ENCODE measurements around the gene ENAH.

The ENAH gene

DNA sequence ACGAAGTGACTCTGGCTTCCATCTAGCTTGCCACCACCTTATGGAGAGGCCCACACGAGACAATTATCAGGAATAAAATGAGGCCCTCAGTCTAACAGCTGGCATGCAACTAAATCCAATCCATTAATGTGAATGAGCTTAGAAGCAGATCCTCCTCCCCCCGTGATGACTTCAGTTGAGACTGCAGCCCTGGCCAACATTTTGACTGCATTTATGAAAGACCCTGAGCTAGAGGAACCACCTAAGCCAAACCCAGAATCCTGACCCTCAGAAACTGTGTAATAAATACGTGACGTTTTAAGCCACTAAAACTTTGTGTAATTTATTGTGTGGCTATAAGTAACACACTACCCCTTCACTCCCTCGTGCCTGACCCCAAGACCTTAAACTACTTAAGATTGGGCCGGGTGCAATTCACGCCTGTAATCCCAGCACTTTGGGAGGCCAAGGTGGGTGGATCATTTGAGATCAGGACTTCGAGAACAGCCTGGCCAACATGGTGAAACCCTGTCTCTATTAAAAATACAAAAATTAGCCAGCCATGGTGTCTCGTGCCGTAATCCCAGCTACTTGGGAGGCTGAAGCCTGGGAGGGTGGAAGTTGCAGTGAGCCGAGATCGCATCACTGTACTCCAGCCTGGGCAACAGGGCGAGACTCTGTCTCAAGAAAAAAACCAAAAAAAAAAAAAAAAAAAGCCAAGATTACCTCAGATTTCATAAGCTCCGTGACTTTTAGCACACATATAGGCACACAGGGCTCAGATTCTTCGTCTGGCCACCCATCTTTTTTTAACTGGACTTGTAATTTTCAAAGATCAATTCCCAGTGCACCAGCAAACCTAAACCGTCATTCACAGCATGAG, 72.5 kb downstream of the ENAH start:
- H3K36me3 ChIP-seq (ENCODE audit: control insufficient read depth in 1 of 2, insufficient read depth in 2 of 2, low read length in 2 of 2) = no peaks in the 10 kb centered on the region
- no peak overlapping the region for H3K4me3 ChIP-seq (ENCODE audit: low read depth in 1 of 2, low read length in 2 of 2)
- H3K27ac ChIP-seq (ENCODE audit: low read length) = no peak overlapping the region
- H3K9me3 ChIP-seq (ENCODE audit: control insufficient read depth in 1 of 2, low read length in 2 of 2) = no peaks in the 10 kb centered on the region
- H3K27me3 ChIP-seq (ENCODE audit: low read depth, low read length) = no peaks in the 10 kb centered on the region
- H3K4me1 ChIP-seq (ENCODE audit: control insufficient read depth in 1 of 2, insufficient read depth in 2 of 2, low read length in 2 of 2) = peaks cover 0 to 44% of the 10 kb centered on the region in 2 donors

DNA sequence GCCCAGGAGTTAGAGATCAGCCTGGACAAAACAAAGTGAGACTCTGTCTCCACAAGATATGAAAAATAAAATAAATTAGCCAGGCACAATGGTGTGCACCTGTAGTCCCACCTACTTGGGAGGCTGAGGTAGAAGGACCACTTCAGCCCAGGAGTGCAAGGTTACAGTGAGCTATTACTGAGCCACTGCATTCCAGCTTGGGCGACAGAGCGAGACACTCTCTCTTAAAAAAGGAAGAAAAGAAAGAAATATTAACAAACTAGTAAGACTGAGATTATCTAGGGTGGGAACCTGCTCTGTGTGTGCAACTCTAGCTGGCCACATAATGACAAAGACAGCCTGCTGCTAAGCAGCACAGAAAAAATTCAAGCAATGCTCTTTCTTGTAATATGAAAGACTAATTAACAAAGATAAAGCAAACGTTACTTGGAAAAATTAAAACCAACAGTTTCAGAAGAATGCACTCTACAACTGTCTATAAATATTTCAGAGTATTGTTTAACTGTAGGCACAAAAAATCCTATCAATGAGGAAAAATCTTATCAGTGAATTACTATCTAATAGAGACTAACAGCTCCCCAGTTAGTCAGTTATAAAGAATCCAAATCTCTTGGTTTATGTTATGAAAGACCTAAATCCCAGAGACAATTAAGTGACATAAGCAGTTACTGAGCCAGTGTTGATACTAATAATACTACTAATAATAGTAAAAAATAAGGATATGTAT, 74.5 kb downstream of the ENAH start:
- Histone ChIP-seq H3K36me3 (ENCODE audit: control insufficient read depth in 1 of 2, insufficient read depth in 2 of 2, low read length in 2 of 2) (no peaks in the 10 kb centered on the region), H3K4me3 (ENCODE audit: low read depth in 1 of 2, low read length in 2 of 2) (no peak overlapping the region), H3K27me3 (ENCODE audit: low read depth, low read length) (no peaks in the 10 kb centered on the region), H3K9me3 (ENCODE audit: control insufficient read depth in 1 of 2, low read length in 2 of 2) (no peaks in the 10 kb centered on the region), H3K27ac (ENCODE audit: low read length) (no peak overlapping the region), H3K4me1 (ENCODE audit: control insufficient read depth in 1 of 2, insufficient read depth in 2 of 2, low read length in 2 of 2) (peaks cover 0 to 44% of the 10 kb centered on the region in 2 donors)

DNA sequence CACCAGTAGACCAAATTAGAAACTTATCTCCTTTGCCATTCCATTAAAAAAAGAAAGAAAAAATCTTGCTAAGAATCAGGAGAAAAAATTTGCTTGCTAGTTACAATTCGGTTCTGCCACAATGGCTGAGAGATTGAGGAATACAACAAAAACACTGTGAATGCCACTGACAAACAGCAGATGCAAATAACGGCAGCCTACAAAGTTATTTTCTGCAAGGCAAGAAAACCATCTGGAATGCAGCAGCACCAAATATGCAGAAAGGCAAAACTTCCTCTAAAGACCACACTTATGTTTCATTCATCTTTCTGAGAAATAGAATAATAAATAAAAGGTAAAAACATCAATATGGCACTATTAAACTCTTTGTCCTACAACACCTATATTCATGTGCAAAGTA, 75.7 kb downstream of the ENAH start:
- no peak overlapping the region for H3K4me3 ChIP-seq (ENCODE audit: low read depth in 1 of 2, low read length in 2 of 2)

DNA sequence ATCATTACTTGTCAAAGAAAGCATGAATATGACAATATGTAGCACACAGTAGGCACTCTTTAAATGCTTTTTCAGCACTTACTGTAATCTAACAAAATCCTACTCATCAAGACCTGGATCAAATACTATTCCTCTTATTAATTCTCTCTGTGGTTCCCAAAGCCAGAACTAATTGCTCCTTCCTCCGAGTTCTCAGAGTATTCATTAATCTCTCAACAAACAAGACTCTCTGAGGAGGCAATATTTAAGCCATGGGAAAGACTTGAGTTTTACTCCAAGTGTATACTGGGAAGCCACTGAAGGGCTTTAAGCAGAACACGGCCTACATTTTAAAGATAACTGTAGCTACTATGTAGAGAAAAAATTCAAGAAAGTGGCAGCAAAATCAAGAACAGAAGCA, 79.7 kb downstream of the ENAH start:
- no peaks in the 10 kb centered on the region for H3K9me3 ChIP-seq (ENCODE audit: control insufficient read depth in 1 of 2, low read length in 2 of 2)
- peaks cover 0 to 24% of the 10 kb centered on the region in 2 donors for H3K4me1 ChIP-seq (ENCODE audit: control insufficient read depth in 1 of 2, insufficient read depth in 2 of 2, low read length in 2 of 2)

More for the DNA sequence above, 75.7 kb downstream of the ENAH start:
- H3K4me1 ChIP-seq (ENCODE audit: control insufficient read depth in 1 of 2, insufficient read depth in 2 of 2, low read length in 2 of 2) = peaks cover 0 to 48% of the 10 kb centered on the region in 2 donors
- H3K36me3 ChIP-seq (ENCODE audit: control insufficient read depth in 1 of 2, insufficient read depth in 2 of 2, low read length in 2 of 2) = no peaks in the 10 kb centered on the region
- no peaks in the 10 kb centered on the region for H3K27me3 ChIP-seq (ENCODE audit: low read depth, low read length)
- H3K9me3 ChIP-seq (ENCODE audit: control insufficient read depth in 1 of 2, low read length in 2 of 2) = no peaks in the 10 kb centered on the region
- H3K27ac ChIP-seq (ENCODE audit: low read length) = no peak overlapping the region

DNA sequence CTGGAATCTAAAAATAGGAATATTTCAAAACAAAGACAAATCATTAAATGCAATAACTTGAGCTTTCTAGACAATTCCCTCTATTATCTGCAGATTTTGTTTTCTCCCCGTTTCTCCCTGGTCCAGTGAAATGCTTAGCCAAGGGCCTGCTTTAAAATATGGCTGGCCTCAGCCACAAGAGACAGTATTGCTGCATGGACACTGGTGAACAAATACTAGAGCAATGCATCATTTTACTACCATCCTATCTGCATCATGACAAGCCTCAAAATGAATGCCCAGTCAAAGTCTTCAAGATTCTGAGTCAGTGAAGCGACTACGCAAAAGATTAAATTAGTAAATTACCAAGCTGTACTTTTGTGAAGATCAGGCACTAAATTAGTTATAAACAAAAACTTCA, 80.5 kb downstream of the ENAH start:
- Histone ChIP-seq H3K27me3 (ENCODE audit: low read depth, low read length) (no peaks in the 10 kb centered on the region), H3K4me3 (ENCODE audit: low read depth in 1 of 2, low read length in 2 of 2) (no peak overlapping the region), H3K27ac (ENCODE audit: low read length) (no peak overlapping the region), H3K9me3 (ENCODE audit: control insufficient read depth in 1 of 2, low read length in 2 of 2) (no peaks in the 10 kb centered on the region), H3K36me3 (ENCODE audit: control insufficient read depth in 1 of 2, insufficient read depth in 2 of 2, low read length in 2 of 2) (no peaks in the 10 kb centered on the region), H3K4me1 (ENCODE audit: control insufficient read depth in 1 of 2, insufficient read depth in 2 of 2, low read length in 2 of 2) (peaks cover 0 to 21% of the 10 kb centered on the region in 2 donors)

More for the DNA sequence above, 79.7 kb downstream of the ENAH start:
- Histone ChIP-seq H3K36me3 (ENCODE audit: control insufficient read depth in 1 of 2, insufficient read depth in 2 of 2, low read length in 2 of 2) (no peaks in the 10 kb centered on the region), H3K4me3 (ENCODE audit: low read depth in 1 of 2, low read length in 2 of 2) (no peak overlapping the region), H3K27me3 (ENCODE audit: low read depth, low read length) (no peaks in the 10 kb centered on the region), H3K27ac (ENCODE audit: low read length) (no peak overlapping the region)

DNA sequence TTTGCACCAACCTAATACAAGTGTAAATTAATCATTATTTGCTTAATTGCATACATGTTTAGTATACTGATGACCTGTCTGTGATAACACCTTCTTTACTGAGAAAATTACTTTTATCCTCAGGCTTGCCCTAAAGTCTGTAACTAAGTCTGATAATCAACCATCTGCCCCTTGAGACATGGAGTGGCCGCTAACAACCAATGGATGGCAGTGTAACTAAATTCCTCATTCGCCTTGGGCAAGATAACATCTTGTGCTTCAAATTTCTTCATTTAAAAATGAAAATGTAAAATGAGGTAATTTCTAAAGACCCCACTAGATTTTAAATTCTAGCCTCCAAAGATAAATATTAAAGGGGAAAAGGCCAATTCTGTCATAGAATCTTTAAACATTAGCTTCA, 85.1 kb downstream of the ENAH start:
- Histone ChIP-seq H3K27ac (ENCODE audit: low read length) (no peak overlapping the region), H3K27me3 (ENCODE audit: low read depth, low read length) (no peaks in the 10 kb centered on the region), H3K4me3 (ENCODE audit: low read depth in 1 of 2, low read length in 2 of 2) (no peak overlapping the region), H3K9me3 (ENCODE audit: control insufficient read depth in 1 of 2, low read length in 2 of 2) (no peaks in the 10 kb centered on the region), H3K36me3 (ENCODE audit: control insufficient read depth in 1 of 2, insufficient read depth in 2 of 2, low read length in 2 of 2) (no peaks in the 10 kb centered on the region), H3K4me1 (ENCODE audit: control insufficient read depth in 1 of 2, insufficient read depth in 2 of 2, low read length in 2 of 2) (peaks cover 0 to 11% of the 10 kb centered on the region in 2 donors)

DNA sequence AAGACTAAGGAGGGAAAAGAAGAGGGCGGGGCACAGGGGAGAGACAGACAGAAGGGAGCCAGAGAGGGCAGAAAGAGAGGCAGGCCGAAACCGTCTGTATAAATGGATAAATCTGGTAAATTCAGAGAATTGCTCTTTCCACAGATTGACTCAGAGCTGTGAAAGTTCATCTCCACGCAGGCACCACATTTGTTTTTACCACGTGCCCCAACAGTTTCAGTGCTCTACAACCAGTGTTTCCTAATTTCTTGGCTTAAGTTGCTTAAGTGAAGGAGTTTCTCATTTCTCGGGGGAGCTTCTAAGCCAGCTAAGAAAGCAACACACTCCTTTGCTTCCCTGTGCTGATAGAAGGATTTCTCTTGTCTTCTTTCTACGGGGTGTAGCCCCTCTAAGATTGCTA, 87.1 kb downstream of the ENAH start:
- H3K27ac ChIP-seq (ENCODE audit: low read length) = no peak overlapping the region

GRCh38 chr1:225561675-225562074, 91.2 kb downstream of the ENAH start:
- Histone ChIP-seq H3K27me3 (ENCODE audit: low read depth, low read length) (no peaks in the 10 kb centered on the region), H3K4me1 (ENCODE audit: control insufficient read depth in 1 of 2, insufficient read depth in 2 of 2, low read length in 2 of 2) (no peaks in the 10 kb centered on the region), H3K36me3 (ENCODE audit: control insufficient read depth in 1 of 2, insufficient read depth in 2 of 2, low read length in 2 of 2) (no peaks in the 10 kb centered on the region), H3K9me3 (ENCODE audit: control insufficient read depth in 1 of 2, low read length in 2 of 2) (peaks cover 0 to 6% of the 10 kb centered on the region in 2 donors), H3K27ac (ENCODE audit: low read length) (no peak overlapping the region), H3K4me3 (ENCODE audit: low read depth in 1 of 2, low read length in 2 of 2) (no peak overlapping the region)

More for the DNA sequence above, 87.1 kb downstream of the ENAH start:
- H3K36me3 ChIP-seq (ENCODE audit: control insufficient read depth in 1 of 2, insufficient read depth in 2 of 2, low read length in 2 of 2) = no peaks in the 10 kb centered on the region
- peaks cover 0 to 7% of the 10 kb centered on the region in 2 donors for H3K4me1 ChIP-seq (ENCODE audit: control insufficient read depth in 1 of 2, insufficient read depth in 2 of 2, low read length in 2 of 2)
- no peak overlapping the region for H3K4me3 ChIP-seq (ENCODE audit: low read depth in 1 of 2, low read length in 2 of 2)
- H3K9me3 ChIP-seq (ENCODE audit: control insufficient read depth in 1 of 2, low read length in 2 of 2) = no peaks in the 10 kb centered on the region
- no peaks in the 10 kb centered on the region for H3K27me3 ChIP-seq (ENCODE audit: low read depth, low read length)

GRCh38 chr1:225559902-225560301, 93.0 kb downstream of the ENAH start:
- no peaks in the 10 kb centered on the region for H3K36me3 ChIP-seq (ENCODE audit: control insufficient read depth in 1 of 2, insufficient read depth in 2 of 2, low read length in 2 of 2)
- no peaks in the 10 kb centered on the region for H3K27me3 ChIP-seq (ENCODE audit: low read depth, low read length)
- no peak overlapping the region for H3K4me3 ChIP-seq (ENCODE audit: low read depth in 1 of 2, low read length in 2 of 2)
- no peak overlapping the region for H3K27ac ChIP-seq (ENCODE audit: low read length)
- H3K9me3 ChIP-seq (ENCODE audit: control insufficient read depth in 1 of 2, low read length in 2 of 2) = peaks cover 0 to 7% of the 10 kb centered on the region in 2 donors
- H3K4me1 ChIP-seq (ENCODE audit: control insufficient read depth in 1 of 2, insufficient read depth in 2 of 2, low read length in 2 of 2) = no peaks in the 10 kb centered on the region

DNA sequence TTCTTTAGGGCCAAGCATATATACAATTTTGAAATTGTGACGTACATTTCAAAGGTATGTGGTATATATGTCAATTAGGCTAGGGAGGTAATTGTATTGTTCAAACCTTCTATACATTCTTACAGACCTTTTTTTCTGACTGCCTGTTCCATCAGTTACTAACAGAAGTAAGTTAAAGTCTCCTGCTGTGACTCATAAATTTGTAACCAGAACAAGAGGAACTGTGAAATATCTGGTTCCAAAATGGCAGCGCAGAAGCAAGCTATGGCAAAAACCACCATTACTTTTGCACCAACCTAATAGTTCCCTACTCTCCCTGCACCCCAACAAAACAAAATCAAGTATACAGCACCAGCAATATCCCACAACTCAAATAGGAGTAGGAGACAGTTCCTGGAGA, 93.6 kb downstream of the ENAH start:
- H3K27ac ChIP-seq (ENCODE audit: low read length) = no peak overlapping the region
- H3K4me1 ChIP-seq (ENCODE audit: control insufficient read depth in 1 of 2, insufficient read depth in 2 of 2, low read length in 2 of 2) = no peaks in the 10 kb centered on the region
- no peaks in the 10 kb centered on the region for H3K27me3 ChIP-seq (ENCODE audit: low read depth, low read length)
- H3K9me3 ChIP-seq (ENCODE audit: control insufficient read depth in 1 of 2, low read length in 2 of 2) = peaks cover 0 to 7% of the 10 kb centered on the region in 2 donors
- H3K4me3 ChIP-seq (ENCODE audit: low read depth in 1 of 2, low read length in 2 of 2) = no peak overlapping the region
- no peaks in the 10 kb centered on the region for H3K36me3 ChIP-seq (ENCODE audit: control insufficient read depth in 1 of 2, insufficient read depth in 2 of 2, low read length in 2 of 2)

DNA sequence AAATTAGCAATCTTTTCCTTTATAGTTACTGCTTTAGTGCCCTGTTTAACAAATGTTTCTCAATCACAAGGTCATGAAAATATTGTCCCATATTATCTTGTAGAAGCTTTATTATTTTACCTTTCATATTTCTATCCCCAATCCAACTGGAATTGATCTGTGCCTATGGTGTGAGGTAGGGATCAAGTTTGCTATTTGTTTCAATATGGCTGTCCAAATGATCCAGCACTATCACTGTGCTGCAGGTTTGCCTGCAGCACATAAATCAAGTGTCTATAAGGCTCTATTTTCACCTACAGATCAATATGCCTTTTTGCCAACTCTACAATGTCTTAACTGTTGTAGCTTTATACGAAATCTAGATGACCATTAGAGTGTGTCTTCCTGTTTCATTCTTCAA, 96.2 kb downstream of the ENAH start:
- Histone ChIP-seq H3K27ac (ENCODE audit: low read length) (no peak overlapping the region), H3K36me3 (ENCODE audit: control insufficient read depth in 1 of 2, insufficient read depth in 2 of 2, low read length in 2 of 2) (no peaks in the 10 kb centered on the region), H3K9me3 (ENCODE audit: control insufficient read depth in 1 of 2, low read length in 2 of 2) (peaks cover 0 to 7% of the 10 kb centered on the region in 2 donors), H3K4me1 (ENCODE audit: control insufficient read depth in 1 of 2, insufficient read depth in 2 of 2, low read length in 2 of 2) (peaks cover 0 to 1% of the 10 kb centered on the region in 2 donors), H3K4me3 (ENCODE audit: low read depth in 1 of 2, low read length in 2 of 2) (no peak overlapping the region), H3K27me3 (ENCODE audit: low read depth, low read length) (no peaks in the 10 kb centered on the region)
